Activated CD4-positive, alpha-beta T cell treated with anti-CD3 and anti-CD28 coated beads, Interleukin-2, amount 50 U/mL, for 1 hour (primary cell): ENCODE measurements around the gene PNPLA1.

Experiments used
- DNase-seq: peaks from one replicate; pipeline ENCODE4 v3.0.0-alpha.2; 2020

PNPLA1 gene

DNA sequence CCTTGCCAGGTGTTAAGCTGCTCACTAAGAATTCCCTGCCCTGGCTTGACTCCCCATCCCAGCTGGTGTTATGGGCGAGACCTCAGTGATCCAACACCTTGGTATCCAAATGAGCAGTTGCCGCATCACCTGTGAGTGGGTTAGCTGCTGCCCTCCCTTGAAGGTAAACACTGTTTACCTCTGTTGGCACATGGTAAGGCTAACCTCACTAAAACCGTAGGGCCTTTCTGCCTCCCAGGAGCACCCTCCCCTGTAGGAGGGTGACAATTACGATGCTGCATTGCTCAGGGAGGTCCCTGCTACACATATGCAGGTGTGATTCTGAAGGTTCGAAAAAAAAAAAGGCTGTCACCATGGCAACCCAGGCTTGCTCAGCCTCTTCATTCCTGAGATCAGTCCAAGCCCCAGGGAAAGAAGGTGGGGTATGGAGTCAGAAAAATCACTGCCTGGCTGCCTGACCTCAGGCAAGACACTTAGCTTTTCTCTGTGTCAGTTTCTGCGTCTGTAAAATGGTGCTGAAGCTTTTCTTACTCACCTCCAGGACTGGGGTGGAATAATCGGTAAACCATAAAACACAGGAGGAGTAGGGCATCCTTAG is 19.5 kb downstream of the PNPLA1 start:
- DNase-seq: no peak

DNA sequence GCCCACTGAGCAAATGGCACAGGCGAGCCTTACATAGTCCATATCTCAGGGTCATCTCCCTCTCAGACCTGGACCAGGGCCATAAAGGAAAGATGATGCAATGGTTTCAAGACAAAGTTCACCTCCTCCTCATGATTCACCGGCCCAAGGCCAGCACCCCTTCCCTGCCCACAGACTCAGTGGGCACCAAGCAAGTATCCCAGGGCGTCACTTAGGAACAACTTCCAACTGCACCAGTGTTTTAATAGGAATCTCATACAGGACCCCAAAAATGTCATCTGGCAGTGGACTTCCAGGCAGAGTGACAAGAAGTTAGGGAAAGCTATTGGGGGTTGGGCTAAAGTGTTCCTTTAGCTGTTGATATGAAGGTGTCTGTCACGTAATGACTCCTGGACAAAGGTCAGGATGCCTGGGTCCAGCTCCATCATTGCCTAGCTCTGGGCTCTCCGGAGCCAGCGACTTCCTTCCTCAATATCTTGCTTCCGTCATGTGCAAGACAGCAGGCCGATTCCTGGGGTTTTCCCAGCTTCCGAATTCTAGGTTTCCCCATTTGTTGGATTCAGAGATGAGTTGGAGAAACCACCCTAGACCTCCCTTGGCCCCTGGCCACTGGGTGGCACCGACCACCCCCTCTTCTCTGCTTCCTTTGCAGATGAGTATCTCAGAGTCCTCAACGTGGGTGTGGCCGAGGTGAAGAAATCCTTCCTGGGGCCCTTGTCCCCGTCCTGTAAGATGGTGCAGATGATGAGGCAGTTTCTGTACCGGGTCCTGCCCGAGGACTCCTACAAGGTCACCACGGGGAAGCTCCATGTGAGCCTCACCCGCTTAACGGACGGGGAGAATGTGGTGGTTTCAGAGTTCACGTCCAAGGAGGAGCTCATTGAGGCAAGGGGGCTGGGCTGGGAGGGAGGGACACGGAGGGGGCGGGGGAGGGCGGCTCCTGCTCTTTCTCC is 21.1 kb downstream of the PNPLA1 start:
- no peak for DNase-seq

DNA sequence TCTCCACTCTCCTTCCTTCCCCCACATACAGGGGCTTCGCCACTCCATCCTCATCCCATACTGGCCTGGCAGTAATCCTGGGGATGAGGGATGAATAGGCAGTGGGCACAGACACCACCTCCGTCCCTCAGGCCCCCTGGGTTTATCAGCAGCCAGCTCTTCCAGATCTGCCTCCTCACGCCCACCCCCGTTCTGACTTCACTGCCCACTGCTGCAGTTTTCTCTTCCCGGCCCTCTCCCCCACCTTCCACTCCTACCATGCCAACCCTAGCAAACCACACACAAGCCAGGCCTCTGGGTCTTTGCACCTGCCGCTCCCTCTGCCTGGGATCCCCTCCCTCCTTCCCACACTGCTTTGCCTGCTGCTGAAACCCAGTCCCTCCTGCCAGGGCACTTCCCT is 22.3 kb downstream of the PNPLA1 start:
- no peak for DNase-seq

DNA sequence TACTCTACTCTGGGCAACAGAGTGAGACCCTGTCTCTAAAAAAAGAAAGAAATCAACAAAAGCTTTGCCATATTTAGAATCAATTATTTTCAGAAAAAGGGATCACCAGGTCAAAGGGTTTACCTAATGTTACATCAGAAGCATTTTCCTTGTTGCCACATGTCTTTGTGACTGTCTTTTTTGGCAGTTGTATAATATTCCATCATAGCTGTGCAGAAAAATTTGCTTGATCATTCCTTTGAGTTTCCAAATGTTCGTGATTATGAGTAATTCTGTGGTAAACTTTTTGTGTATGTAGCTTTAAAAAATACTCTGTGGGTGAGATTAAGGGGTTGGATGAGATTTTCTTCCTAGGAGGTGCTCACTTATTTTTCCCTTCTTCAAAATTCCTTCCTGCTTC is 26.4 kb downstream of the PNPLA1 start:
- DNase-seq: no peak

DNA sequence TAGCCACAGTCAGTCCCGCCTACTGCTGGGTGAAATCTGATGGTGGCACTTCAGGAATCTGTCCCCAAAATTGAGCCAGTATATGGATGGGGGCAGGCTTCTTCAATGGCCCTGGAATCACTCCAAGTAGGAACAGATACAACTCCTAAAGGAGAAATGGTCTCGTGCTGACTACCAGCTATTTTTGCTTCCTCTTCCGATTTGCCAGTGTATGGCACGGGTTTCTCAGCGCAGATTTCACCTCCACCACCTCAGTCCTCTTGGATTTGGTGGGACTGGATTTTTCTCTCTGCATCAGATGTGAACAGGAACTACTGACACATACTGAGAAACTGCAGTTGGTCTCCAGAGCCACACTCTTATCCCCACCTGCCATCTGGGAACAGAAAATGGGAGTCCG is 27.2 kb downstream of the PNPLA1 start:
- DNase-seq: no peak

DNA sequence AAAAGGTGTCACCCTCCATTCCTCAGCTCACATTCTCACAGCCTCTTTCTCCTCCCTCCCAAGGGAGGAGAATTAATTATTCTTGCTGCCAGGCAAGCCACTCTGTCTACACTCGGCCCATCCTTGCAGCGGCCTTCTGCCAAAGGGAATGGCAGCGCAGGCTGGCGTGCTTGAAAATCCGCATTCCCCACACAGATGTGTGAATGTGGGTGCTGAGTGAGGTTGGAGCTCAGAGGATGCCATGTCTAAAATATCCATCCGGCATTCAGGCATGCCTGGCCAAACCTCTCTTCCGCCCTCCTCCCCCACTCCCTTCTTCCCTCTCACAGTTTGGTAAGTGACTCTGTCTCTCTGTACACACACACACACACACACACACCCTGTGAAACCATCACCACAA is 27.7 kb downstream of the PNPLA1 start:
- no peak for DNase-seq

DNA sequence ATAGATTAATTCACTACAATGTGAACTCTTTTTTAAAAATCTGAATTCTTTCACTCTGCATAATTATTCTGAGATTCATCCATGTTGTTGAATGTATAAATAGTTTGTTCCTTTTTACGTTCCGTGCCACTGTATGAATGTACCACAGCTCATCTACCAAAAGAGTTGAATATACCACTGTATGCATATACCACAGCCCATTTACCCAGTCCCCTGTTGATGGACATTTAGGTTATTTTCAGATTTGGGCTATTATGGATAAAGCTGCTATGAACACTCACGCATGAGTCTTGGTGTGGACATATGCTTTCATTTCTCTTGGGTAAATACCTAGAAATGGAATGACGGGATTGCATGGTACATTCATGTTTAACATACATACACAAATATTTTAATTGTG is 28.2 kb downstream of the PNPLA1 start:
- DNase-seq: no peak

DNA sequence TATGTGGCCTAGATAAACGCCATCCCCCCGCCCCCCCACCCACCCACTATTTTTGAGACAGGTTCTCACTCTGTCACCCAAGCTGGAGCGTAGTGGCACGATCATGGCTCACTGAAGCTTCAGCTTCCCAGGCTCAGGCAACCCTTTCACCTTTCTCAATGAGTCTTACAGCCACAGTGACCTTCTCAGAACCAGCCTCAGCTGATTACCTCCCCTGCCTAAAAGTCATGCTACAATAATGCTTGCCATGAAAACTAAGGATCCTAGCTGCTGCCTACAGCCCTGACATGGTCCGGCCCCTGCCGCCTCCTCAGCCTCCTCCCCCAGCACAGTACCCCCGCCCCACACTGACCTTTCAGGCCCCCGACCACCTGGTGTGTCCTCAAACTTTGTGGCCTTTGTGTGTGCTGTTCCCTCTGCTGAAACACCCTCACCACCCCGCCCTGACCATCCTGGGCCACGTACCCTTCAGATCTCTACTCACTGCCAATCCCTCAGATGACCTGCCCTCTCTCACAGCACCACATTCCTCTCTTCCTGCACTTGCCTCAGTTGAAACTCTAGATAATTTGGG is 31.3 kb downstream of the PNPLA1 start:
- no peak for DNase-seq

DNA sequence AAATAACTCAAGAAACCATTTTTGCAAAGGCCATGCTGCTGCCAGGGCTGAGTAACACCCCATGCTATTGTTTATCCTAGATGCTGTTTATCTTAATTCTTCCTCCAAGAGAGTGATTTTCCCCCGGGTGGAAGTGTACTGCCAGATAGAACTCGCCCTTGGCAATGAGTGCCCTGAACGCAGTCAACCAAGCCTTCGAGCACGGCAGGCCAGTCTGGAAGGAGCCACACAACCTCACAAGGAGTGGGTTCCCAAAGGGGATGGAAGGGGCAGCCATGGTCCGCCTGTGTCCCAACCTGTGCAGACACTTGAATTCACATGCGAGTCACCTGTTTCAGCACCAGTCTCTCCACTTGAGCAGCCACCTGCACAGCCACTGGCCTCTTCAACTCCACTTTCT is 31.9 kb downstream of the PNPLA1 start:
- no peak for DNase-seq

DNA sequence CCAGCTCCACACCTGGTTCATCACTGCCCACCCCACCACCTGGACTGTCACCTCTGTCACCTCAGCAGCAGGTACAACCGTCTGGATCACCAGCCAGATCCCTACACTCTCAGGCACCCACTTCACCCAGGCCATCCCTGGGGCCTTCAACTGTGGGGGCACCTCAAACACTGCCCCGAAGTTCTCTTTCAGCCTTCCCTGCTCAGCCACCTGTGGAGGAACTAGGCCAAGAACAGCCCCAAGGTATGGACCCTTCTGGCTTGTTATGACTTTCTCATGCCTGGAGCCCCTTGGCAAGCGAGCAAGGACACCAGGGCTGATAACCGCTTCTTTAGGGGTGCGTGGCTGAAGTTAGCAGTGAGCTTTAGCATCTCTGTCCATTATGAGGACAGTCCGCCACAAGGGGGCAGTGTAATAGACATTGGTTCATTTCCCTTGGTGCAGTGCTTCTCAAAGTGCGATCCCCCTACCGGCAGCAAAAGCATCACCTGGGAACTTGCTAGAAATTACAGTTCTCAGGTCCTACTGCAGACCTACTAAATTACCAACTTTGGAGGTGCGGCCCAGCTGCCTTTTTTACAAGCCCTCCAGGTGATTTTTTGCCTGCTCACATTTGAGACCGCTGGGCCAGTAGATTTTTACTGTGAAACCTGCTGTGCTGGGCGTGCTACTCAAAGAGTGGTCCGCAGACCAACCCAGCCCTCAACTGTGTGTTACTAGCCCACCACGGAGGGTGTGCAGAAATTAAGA is 32.5 kb downstream of the PNPLA1 start:
- DNase-seq: peak; percentile 93

DNA sequence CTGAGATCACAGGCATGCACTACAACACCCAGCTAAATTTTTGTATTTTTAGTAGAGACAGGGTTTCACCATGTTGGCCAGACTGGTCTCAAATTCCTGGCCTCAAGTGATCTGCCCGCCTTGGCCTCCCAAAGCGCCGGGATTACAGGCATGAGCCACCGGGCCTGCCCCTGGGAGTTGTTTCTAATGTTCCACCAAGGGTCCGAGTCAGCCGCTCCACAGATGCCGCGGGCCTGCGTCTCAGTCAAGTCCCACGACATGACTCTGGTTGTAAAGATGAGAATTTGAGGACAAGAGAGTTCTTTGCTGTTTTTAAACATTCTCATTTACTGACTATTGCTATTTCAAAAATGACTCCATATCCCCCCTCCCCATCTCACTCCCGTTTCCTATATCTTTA is 36.0 kb downstream of the PNPLA1 start:
- no peak for DNase-seq

DNA sequence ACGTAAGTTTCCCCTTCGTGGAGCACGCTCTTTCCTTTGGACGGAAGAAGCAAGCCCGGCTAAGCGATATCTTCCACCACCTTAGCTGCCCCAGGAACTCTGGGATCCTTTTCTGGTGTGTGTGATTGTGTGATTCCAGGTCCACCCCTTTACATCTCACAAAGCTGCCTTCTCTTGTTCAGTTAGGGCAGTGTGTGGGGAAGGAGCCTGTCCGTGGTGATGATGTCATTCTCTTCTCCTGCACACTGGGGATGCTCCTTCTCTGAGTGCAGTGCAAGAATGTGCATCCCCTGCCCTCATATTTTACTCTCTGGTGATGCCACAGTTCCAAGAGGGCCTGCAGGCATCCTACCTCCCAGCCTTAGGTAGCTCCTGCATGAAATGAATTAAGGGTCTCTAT is 36.5 kb downstream of the PNPLA1 start:
- DNase-seq: no peak

DNA sequence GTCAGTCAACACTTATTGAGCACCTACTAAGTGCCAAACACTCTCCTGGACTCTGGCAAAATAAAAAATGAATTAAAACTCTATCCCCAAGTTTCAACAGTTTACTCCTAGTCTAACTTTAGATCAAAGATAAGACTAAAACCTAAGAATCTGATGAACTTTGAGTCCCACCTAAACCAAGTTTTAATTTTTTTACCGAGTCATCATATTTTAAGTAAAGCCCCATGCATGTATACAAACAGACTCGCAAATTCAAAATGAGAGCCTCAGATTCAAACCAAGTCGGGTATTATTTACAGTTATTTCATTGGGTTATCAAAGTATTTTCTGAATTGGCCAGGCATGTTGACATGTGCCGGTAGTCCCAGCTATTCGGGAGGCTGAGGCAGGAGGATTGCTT is 38.7 kb downstream of the PNPLA1 start:
- DNase-seq: no peak

DNA sequence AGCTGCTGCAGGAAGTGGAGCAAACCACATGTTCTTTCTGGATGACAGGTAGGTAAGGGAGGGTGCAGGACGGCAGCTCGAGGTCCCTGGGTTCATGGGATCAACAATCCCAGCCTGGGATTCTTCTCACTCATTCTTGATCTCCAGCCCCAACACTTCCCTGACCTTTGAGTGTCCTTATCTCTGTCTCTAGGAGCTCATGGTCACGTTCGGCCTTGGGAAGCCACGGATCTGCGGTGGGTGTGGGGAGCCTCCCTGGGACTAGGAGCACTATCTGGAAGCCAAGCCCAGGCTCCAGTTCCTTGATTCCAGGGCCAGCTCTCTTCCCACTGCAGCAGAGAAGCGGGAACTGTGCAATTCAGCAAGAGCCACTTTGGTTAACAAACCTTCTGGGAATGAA is 39.3 kb downstream of the PNPLA1 start:
- no peak for DNase-seq

DNA sequence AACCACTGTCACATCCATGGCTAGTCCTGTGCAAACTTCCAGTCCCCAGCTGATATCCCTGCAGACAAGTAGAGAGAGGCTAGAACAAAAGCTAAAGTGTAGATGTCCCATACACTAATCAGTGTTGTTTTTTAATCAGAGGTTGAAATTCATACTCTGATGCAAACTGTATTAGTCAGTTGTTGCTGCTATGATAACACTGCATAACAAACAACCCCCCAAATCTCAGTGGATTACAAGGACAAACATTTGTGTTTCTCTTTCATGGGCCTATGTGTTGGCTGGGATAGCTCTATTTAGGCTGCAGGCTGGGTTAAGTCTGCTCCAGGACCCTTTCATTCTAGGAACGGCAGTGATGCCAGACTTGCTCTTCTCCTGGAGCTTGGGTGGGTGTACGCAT is 40.0 kb downstream of the PNPLA1 start:
- DNase-seq: no peak

DNA sequence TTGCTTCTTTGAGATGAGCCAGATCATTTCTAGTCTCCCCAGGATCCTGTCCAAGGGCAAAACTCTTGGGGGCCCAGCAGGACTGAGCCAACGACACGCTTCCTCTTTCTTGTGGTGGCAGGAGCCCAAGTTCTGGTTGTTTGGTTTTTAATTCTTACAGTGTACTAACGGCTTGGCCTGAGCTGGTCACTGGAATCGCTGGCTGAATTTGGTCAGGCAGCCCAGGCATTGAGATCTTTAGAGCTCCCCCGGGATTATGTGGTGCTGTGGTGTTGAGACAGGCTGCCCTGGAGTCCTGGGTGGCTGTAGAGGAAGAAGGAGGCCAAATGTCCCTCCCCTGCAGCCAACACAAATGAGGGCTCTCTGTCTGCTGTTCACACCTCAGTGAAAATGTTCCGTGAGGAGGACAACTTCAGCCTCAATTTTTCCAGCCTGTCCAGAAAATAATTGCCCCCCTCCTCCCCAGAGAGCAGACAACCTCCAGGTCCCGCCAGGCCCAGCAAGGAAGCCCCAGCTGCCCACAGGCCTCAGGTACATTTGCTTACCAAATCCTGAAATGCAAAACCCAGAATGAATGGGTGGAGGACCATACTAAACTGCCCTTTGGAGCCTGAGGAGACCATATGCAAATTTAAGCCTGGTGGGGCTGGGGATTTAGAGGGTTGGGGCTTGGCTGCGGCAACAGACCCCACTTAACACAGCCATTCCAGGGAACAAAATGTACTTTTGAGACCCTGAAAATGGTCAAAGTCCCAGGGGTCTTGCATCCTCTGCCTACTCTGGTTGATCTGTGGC is 43.2 kb downstream of the PNPLA1 start:
- DNase-seq: no peak

DNA sequence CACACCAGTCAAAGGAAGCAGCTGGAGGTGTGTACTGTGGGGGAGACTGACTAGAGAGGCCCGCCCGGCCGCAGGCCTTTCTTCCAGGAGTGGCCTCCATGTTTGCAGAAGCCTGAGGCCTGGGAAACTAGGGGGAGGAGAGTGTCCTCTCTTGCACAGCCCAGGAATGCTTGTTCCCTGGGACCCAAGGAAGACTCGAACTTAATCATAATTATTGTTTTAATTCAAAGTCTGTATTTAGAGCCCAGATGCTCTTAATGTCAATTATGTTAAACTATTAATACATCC is 43.7 kb downstream of the PNPLA1 start:
- DNase-seq: no peak

DNA sequence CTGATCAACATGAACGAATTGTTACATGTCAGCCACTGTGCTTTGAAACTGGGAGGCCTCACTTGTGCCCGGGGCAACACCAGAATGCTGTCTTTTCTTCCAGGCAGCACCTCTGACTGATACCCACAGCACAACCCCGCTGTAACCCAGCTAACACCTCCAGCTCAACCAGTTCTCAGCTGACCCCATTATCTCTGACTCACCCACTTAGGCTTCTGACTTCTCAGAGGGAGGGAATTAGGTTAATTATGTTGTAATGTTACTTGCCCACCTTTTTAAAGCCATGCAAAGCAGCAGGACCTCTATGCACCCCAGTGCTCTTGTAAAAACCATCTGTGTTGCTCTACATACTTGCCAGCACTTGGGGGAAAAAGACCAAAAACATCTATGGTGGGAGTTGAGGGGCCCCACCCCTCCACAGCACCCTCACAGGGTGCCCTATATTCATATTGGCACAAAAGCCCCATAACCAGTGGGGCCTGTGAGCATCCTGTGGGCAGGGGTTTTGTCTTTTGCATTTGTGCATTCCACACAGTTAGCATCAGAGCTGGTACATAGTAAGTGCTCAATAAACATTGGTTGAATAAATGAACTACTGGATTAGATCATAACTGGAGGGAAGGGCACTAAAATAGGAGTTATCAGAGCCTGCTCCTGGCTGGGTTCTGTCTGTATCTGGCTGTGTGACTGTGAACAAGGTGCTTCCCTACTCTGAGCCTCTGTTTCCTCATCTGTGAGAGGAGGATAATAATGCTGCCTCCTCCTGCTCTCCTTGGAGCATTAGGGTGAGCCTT is 44.6 kb downstream of the PNPLA1 start:
- no peak for DNase-seq

DNA sequence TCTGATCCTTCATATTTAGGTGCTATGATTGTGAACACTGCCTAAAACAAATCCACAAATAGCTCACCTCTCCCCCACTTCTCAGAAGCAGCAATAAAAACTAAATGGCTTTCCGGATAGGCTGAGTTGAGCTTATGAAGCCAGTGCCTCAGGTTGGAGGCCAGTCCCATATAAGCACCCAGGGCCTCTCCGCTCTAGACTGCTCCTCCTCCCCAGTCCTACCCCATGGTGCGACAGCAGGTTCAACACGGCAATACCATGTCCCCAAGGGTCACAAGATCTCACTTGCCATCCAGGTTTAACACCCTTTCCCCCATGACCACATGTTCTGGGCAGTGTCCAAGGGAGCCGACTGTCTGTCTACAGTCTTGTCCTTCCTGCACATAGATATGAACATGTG is 46.1 kb downstream of the PNPLA1 start:
- no peak for DNase-seq

DNA sequence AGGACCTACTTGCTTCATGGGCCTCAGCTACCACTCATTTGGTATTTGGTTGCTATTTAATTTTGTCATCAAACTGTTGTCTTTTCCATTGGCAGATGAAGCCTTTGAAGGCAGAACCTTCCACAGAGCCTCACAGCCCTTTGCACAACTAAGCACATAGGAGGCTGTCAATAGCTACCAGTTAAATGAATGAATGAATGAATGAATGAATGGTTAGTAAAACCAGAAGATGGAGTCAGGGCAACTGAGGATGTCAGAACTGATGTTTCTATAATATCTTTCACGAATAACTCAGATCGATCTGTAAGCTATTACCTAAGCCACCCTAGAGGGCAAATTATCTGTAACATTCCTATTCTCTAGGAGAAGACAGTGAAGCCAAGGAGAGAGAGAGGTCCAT is 47.8 kb downstream of the PNPLA1 start:
- no peak for DNase-seq

DNA sequence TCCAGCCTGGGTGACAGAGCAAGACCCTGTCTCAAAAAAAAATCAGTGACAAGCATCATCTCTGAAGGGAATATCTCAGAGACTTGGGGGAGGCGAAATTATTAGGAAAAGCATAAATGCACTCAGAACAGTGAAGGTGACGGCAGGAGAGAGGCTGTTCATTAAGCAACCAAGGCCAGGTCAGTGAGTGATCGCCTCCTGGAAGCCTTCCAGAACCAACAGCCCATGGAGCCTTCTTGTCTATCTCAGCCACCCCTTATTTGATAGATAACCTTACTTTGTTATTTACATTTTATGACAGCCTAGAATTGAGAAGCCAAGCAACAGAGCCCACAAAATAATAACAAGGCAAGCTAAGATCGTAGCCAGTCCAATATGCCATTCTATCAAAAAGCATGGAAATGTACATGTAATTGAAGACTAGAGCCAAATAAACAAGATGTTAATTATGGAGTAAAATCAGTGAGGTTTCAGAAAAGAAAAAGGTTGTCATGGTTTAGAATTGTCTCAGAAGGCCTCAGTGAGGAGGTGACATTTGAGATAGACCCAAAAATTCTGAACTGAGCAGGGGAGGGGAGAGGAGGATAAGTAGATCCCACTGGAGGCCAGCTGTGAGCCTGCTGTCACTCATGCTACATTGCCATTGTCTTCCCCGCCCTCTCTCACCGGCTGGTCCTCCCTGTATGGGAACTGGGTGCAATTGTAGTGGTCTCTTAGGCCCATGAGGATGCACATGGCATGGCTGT is 49.0 kb downstream of the PNPLA1 start:
- DNase-seq: no peak

DNA sequence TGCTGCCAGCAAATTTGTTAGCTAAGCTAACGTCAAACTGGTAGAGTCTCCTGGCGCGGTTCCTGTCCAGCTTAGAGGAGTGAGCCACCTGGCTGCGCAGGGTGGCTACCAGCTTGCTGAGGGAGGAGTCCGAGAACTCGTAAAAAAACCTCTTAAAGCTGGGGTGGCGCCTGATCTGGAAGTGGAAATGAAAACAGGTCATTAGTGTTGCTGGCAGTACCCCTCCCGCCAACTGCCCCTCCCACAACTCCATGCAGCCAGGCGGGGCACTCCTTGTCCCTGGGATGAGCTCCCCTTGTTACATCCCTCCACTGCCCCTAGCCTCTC is 49.5 kb downstream of the PNPLA1 start:
- no peak for DNase-seq
